Endothelial cell of umbilical vein (primary cell): ENCODE data around the gene ABI3BP. TPM values are rescaled to one million over a fixed set of nuclear protein-coding genes. Genes with fewer than 3 reads are reported as not detected.

Experiments used
- BruUV-seq: library from RNA; stranded (reverse); fragments of 400-500 nt; replicated peaks from 2 replicates; lab custom pipeline; 2021; lab: Mats Ljungman, UMichigan
- CTCF ChIA-PET: fragments of 300-600, 350-600 bp; sonication (Branson Sonifier 250); formaldehyde crosslinking; loops from one replicate; lab custom pipeline; 2021; ENCODE audit warnings: antibody characterized with exemption, inconsistent platforms; lab: Charles Lee
- POLR2A ChIA-PET: fragments of 300-600, 350-600 bp; sonication (Branson Sonifier 250); formaldehyde crosslinking; loops from one replicate; lab custom pipeline; 2021; ENCODE audit warnings: antibody characterized with exemption, inconsistent platforms; lab: Charles Lee
- DNase-seq: peaks from one replicate; pipeline ENCODE4 v3.0.0-alpha.2; 2011; ENCODE audit warnings: low read depth, low spot score
- FAIRE-seq: peaks from 2 replicates; lab custom pipeline; 2011; peaks lifted over from hg19 to GRCh38; lab: Jason Lieb, UNC
- H2AFZ ChIP-seq: 2 replicates; pipeline ENCODE4 v1.6.0; 2012; ENCODE audit warnings: low read depth, low read length, control low read depth, inconsistent platforms
- H3K27ac ChIP-seq: 2 replicates; pipeline ENCODE4 v1.5.1; 2011; ENCODE audit warnings: low read depth, mild to moderate bottlenecking, control low read depth, low read length, moderate library complexity; ENCODE audit not compliant: insufficient read depth
- H3K27me3 ChIP-seq, 2 experiments: 2 replicates each; pipeline versions ENCODE4 v1.6.0 to v1.6.1; 2011; ENCODE audit warnings: low read length in 2 of 2, mixed read lengths in 1 of 2; ENCODE audit not compliant: control insufficient read depth in 2 of 2, insufficient read depth in 2 of 2
- H3K36me3 ChIP-seq, 2 experiments: 2 replicates in 1 of 2; 3 replicates in 1 of 2; pipeline ENCODE4 v1.5.1; 2011; ENCODE audit warnings: low read length in 2 of 2, mild to moderate bottlenecking in 1 of 2, moderate library complexity in 1 of 2; ENCODE audit not compliant: control insufficient read depth in 2 of 2, insufficient read depth in 2 of 2; ENCODE audit errors: extremely low read depth in 1 of 2
- H3K4me1 ChIP-seq: 3 replicates; pipeline ENCODE4 v1.5.1; 2011; ENCODE audit warnings: mild to moderate bottlenecking, low read length; ENCODE audit not compliant: control insufficient read depth, insufficient read depth; ENCODE audit errors: extremely low read depth
- H3K4me2 ChIP-seq: 2 replicates; pipeline ENCODE4 v1.6.1; 2011; ENCODE audit warnings: low read length, control low read depth, mixed read lengths; ENCODE audit not compliant: insufficient read depth
- H3K4me3 ChIP-seq, 3 experiments: fragments of 200-600 bp in 1 of 3; sonication (generic), shearing (Covaris generic) in 1 of 3; replicated peaks in 1 of 3; 2 replicates each; pipeline ENCODE4 v1.5.1; 2011 to 2016; ENCODE audit warnings: control low read depth in 3 of 3, low read length in 3 of 3, mild to moderate bottlenecking in 2 of 3, inconsistent platforms in 1 of 3, low read depth in 1 of 3, moderate library complexity in 1 of 3; ENCODE audit not compliant: insufficient read depth in 1 of 3
- H3K79me2 ChIP-seq: 2 replicates; pipeline ENCODE4 v1.6.0; 2012; ENCODE audit warnings: low read length, inconsistent platforms; ENCODE audit not compliant: control insufficient read depth, insufficient read depth
- H3K9ac ChIP-seq: replicated peaks from 2 replicates; pipeline ENCODE3; 2011; ENCODE audit warnings: low read length, control low read depth; ENCODE audit not compliant: insufficient read depth; ENCODE audit errors: extremely low read depth
- H3K9me1 ChIP-seq: replicated peaks from 3 replicates; pipeline ENCODE4 v1.6.0; 2011; ENCODE audit warnings: mild to moderate bottlenecking, low read length; ENCODE audit not compliant: control insufficient read depth, insufficient read depth; ENCODE audit errors: extremely low read depth
- H3K9me3 ChIP-seq: replicated peaks from 2 replicates; pipeline ENCODE4 v1.5.1; 2012; ENCODE audit warnings: low read length, inconsistent platforms; ENCODE audit not compliant: control insufficient read depth, insufficient read depth
- H4K20me1 ChIP-seq: replicated peaks from 2 replicates; pipeline ENCODE3; 2011; ENCODE audit warnings: mild to moderate bottlenecking, low read length; ENCODE audit not compliant: control insufficient read depth, insufficient read depth; ENCODE audit errors: extremely low read depth
- CTCF ChIP-seq, 2 donors: IDR thresholded peaks; 1 replicate in 1 of 2; 2 replicates in 1 of 2; pipeline ENCODE4 v1.5.1; 2011; ENCODE audit warnings: low read length in 2 of 2, mild to moderate bottlenecking in 2 of 2, moderate library complexity in 2 of 2, control low read depth in 1 of 2, inconsistent platforms in 1 of 2, low read depth in 1 of 2; ENCODE audit not compliant: insufficient read depth in 1 of 2; ENCODE audit errors: extremely low read depth in 1 of 2
- EZH2 ChIP-seq: IDR thresholded peaks from 2 replicates; pipeline ENCODE4 v1.6.1; 2012; ENCODE audit warnings: borderline replicate concordance, low read depth, mild to moderate bottlenecking, moderate library complexity, low read length, inconsistent platforms; ENCODE audit not compliant: severe bottlenecking
- FOS ChIP-seq: IDR thresholded peaks from 2 replicates; pipeline ENCODE4 v1.6.1; 2011; ENCODE audit warnings: mild to moderate bottlenecking, low read length, moderate library complexity, borderline replicate concordance; ENCODE audit not compliant: insufficient read depth
- GATA2 ChIP-seq: IDR thresholded peaks from 2 replicates; pipeline ENCODE4 v1.7.0; 2011; ENCODE audit warnings: low read depth, mild to moderate bottlenecking, moderate library complexity, mixed read lengths, low read length; ENCODE audit not compliant: insufficient read length, insufficient read depth
- JUN ChIP-seq: IDR thresholded peaks from 2 replicates; pipeline ENCODE4 v1.6.1; 2011; ENCODE audit warnings: borderline replicate concordance, low read depth; ENCODE audit not compliant: insufficient read length, insufficient read depth
- MAX ChIP-seq: IDR thresholded peaks from 2 replicates; pipeline ENCODE4 v1.6.1; 2011; ENCODE audit not compliant: insufficient read depth, insufficient read length
- MYC ChIP-seq: IDR thresholded peaks from one replicate; pipeline ENCODE4 v1.6.1; 2011; ENCODE audit warnings: mild to moderate bottlenecking, low read depth, low read length
- POLR2A ChIP-seq: IDR thresholded peaks from 2 replicates; pipeline ENCODE4 v1.6.1; 2012; ENCODE audit warnings: low read depth, mild to moderate bottlenecking, control low read depth, low read length
- POLR2AphosphoS5 ChIP-seq: IDR thresholded peaks from 2 replicates; pipeline ENCODE4 v1.6.1; 2012; ENCODE audit warnings: low read depth, mild to moderate bottlenecking, control low read depth, low read length, moderate library complexity; ENCODE audit not compliant: insufficient read depth
- dilution Hi-C: fragments of 300-500 bp; cut with MboI; formaldehyde crosslinking; loops from one replicate; pipeline ENCODE4 v1.15.0; 2019; ENCODE audit warnings: low sequenced_read_pairs; ENCODE audit not compliant: extremely low pct_ligation_motif_present
- intact Hi-C: fragments of 100-400 bp; cut with micrococcal nuclease; formaldehyde crosslinking; loops from one replicate; pipeline ENCODE4 v1.10.0; 2022
- polyA plus RNA-seq, 4 experiments: library from polyadenylated mRNA; depleted of rRNA in 3 of 4; stranded (reverse) in 3 of 4; unstranded in 1 of 4; fragments of >200 nt; gene quantifications; 2 replicates each; pipeline versions ENCODE4 v1.2.1 to v1.2.3, GENCODE V29; 2011 to 2012; ENCODE audit warnings: missing spikeins in 1 of 4
- total RNA-seq: library from RNA; stranded (reverse); gene quantifications from 2 replicates; pipeline ENCODE4 v1.2.3, GENCODE V29; 2021

Gene ABI3BP
- total and polyA plus RNA-seq, 2 donors (not counting 3 experiments of a cell fraction or from before 2014, with no cell fraction given) = 78.1 to 106 TPM

GRCh38 chr3:100748220-100748619 is 245.0 kb downstream of the ABI3BP start:
- no peak overlapping the region for H3K27ac ChIP-seq
- POLR2A ChIA-PET = no interaction called here
- H3K27me3 ChIP-seq = no peaks in the 10 kb centered on the region
- H3K9ac ChIP-seq = no peak overlapping the region
- CTCF ChIA-PET = interaction anchor here (2.3 kb wide), 1 partner anchor 448 kb away, joined by 6 read pairs; no protein-coding TSS in a partner anchor
- no peaks in the 10 kb centered on the region for H3K9me1 ChIP-seq
- no peak overlapping the region for H3K4me2 ChIP-seq
- H3K4me1 ChIP-seq = no peaks in the 10 kb centered on the region
- TF ChIP-seq POLR2A (no peak), CTCF (IDR thresholded peaks at IDR 0.05; ENCODE audit: extremely low read depth in 1 of 2, insufficient read depth in 1 of 2, low read depth in 1 of 2, low read length in 2 of 2) (no peak), MAX (no peak), GATA2 (no peak), FOS (no peak), JUN (no peak), MYC (no peak), POLR2AphosphoS5 (no peak), EZH2 (no peak)
- FAIRE-seq = no peak
- no peak for DNase-seq
- BruUV-seq = no TSS peak
- H3K9me3 ChIP-seq = no peaks in the 10 kb centered on the region
- dilution Hi-C loops = no loop called here
- no peak overlapping the region for H3K4me3 ChIP-seq
- H4K20me1 ChIP-seq = no peaks in the 10 kb centered on the region
- H2AFZ ChIP-seq = no peak overlapping the region
- peaks cover 9 to 47% of the 10 kb centered on the region in 2 experiments for H3K36me3 ChIP-seq
- no peaks in the 10 kb centered on the region for H3K79me2 ChIP-seq
- intact Hi-C loops = loop anchor here (10.0 kb wide), 1 partner anchor 247 kb away; the partner anchor contains the start of gene ABI3BP
